PC-9 (cell line): Measurements from ENCODE around the gene HNRNPLL.

ENCODE experiments used
- EZH2 ChIP-seq: fragments of 200-600 bp; sonication (generic); IDR thresholded peaks from 2 replicates; pipeline ENCODE4 v1.8.0; 2017; ENCODE audit warnings: antibody characterized with exemption, low read depth
- TF ChIP-seq, protein P1 (sequence below): fragments of 200-600 bp; sonication (generic); conservative IDR thresholded peaks from 2 replicates; pipeline ENCODE4 v1.6.1; 2017; ENCODE audit warnings: mixed run types, antibody characterized with exemption, mild to moderate bottlenecking, moderate library complexity

DNA sequence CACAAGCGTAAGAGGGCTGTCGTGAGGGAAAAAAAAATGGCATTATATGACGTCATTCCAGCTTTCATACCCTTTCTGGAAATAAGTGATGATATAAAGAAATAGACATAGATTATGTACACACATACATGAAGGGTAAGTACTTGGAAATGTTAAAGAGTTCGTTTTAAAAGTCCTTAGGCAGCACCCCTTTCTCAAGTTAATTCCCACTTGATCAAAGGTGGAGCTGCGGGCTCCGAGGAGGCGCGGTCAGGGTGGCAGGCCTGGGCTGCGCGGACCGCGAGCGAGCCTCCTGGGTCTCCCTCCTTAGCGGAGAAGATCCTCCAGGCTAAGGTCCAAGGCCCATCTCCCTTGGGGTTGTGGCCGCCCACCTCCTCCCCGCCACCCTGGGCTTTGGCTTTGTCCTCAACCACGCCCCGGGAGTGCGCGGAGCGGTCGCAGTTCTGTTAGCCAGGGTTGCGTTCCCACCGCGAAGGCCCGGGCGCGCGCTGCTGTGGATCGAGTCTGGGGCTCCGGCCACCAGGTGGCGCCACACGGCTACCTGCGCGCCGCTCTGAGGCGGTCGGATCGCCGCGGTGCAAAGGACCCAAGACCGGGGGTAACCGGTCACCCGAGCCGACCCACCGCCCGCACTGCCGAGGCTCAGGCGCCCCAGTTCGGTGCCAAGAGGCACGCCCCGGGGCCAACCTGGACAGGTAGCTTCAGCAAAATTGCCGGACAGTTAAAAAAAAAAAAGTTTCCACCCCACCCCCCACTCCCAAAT, 66.8 kb downstream of the HNRNPLL start:
- no peak for TF ChIP-seq EZH2
- TF ChIP-seq, protein P1, sequence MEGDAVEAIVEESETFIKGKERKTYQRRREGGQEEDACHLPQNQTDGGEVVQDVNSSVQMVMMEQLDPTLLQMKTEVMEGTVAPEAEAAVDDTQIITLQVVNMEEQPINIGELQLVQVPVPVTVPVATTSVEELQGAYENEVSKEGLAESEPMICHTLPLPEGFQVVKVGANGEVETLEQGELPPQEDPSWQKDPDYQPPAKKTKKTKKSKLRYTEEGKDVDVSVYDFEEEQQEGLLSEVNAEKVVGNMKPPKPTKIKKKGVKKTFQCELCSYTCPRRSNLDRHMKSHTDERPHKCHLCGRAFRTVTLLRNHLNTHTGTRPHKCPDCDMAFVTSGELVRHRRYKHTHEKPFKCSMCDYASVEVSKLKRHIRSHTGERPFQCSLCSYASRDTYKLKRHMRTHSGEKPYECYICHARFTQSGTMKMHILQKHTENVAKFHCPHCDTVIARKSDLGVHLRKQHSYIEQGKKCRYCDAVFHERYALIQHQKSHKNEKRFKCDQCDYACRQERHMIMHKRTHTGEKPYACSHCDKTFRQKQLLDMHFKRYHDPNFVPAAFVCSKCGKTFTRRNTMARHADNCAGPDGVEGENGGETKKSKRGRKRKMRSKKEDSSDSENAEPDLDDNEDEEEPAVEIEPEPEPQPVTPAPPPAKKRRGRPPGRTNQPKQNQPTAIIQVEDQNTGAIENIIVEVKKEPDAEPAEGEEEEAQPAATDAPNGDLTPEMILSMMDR, result peak; percentile 96
